Adrenal gland (tissue), 12 donors: Measurements from ENCODE around the gene MAPKBP1. TPM values are rescaled to one million over a fixed set of nuclear protein-coding genes. Genes with fewer than 3 reads are reported as not detected.

Experiments
- DNase-seq, 7 donors: peaks; one replicate each; pipeline ENCODE4 v3.0.0-alpha.2; 2019 to 2020
- H3K27ac ChIP-seq, 5 donors: fragments of 200-600 bp; sonication (generic) in 4 of 5; 1 replicate in 3 of 5; 2 replicates in 2 of 5; pipeline versions ENCODE4 v1.5.1 to v1.8.0; 2016 to 2020; ENCODE audit warnings: mild to moderate bottlenecking in 1 of 5
- H3K27me3 ChIP-seq: fragments of 200-600 bp; 2 replicates; pipeline ENCODE4 v1.8.0; 2021
- H3K36me3 ChIP-seq, 2 donors: fragments of 200-600 bp; replicated peaks in 1 of 2; 1 replicate in 1 of 2; 2 replicates in 1 of 2; pipeline versions ENCODE4 v1.5.1 to v1.8.0; 2018 to 2022
- H3K4me1 ChIP-seq, 2 donors: fragments of 200-600 bp; replicated peaks in 1 of 2; 1 replicate in 1 of 2; 2 replicates in 1 of 2; pipeline versions ENCODE4 v1.5.1 to v1.8.0; 2018 to 2021
- H3K4me3 ChIP-seq, 4 donors: fragments of 200-600 bp; sonication (generic) in 3 of 4; one replicate each; pipeline ENCODE4 v1.5.1; 2016 to 2018
- H3K9me3 ChIP-seq, 3 donors: fragments of 200-600 bp; sonication (generic) in 1 of 3; replicated peaks in 1 of 3; 1 replicate in 2 of 3; 2 replicates in 1 of 3; pipeline versions ENCODE4 v1.5.1 to v1.8.0; 2016 to 2021
- POLR2A ChIP-seq, 2 donors: fragments of 450-650 bp; IDR thresholded peaks; one replicate each; pipeline ENCODE4 v1.6.1; 2017; ENCODE audit warnings: antibody characterized with exemption in 2 of 2, mild to moderate bottlenecking in 2 of 2, moderate library complexity in 1 of 2
- WGBS, 4 donors: extraction: QIAGEN DNeasy Blood & Tissue Kit in 2 of 4; methylation state at CpG; one replicate each; pipeline versions ENCODE4 v1.1.5 to v1.1.7; 2013 to 2017; 5-methylcytosine and 5-hydroxymethylcytosine counted together
- intact Hi-C, 2 donors: fragments of 100-400 bp; cut with DNase I; formaldehyde crosslinking; loops; one replicate each; pipeline versions ENCODE4 v1.14.1 to v1.15.0; 2022 to 2023
- polyA plus RNA-seq, 3 donors: library from polyadenylated mRNA; stranded (reverse); fragments of 200-250 nt in 2 of 3; fragments of 350-450 nt in 1 of 3; fragmentation: Illumina TruSeq in 1 of 3; extraction: RNeasy Lipid Tissue Mini Kit (QIAGEN cat#74804) in 1 of 3; gene quantifications; one replicate each; pipeline ENCODE4 v1.2.3, GENCODE V29; 2013 to 2014
- total RNA-seq, 9 donors: library from RNA; depleted of rRNA in 4 of 9; stranded (reverse); fragments of >200 nt in 4 of 9; fragments of 120-200 nt in 1 of 9; fragmentation: NEBNext Ultra II Directional in 1 of 9; extraction: Animal tissue kit (Norgen Biotek cat#: 25700) in 1 of 9; gene quantifications; one replicate each; pipeline versions ENCODE4 v1.1.0 to v1.2.4, GENCODE V29; 2013 to 2023
- TF ChIP-seq, protein P1 (sequence below), 6 experiments: fragments of 450-650 bp in 4 of 6; fragments of 200-600 bp in 2 of 6; sonication (generic) in 1 of 6; IDR thresholded peaks; 1 replicate in 5 of 6; 2 replicates in 1 of 6; pipeline versions ENCODE4 v1.5.1 to v1.8.0; 2016 to 2021; ENCODE audit warnings: antibody characterized with exemption in 6 of 6, mild to moderate bottlenecking in 2 of 6, moderate library complexity in 1 of 6
- donor health status: healthy with polysubstance abuse.
- donor health status: Bipolar disorder and iron deficiency.
- donor health status: DM: yes; HTN: yes; CAD: no.
- donor health status: DM: no; HTN: no; CAD: no.
- donor health status: DM: no; HTN: no; CAD: no.
- donor health status: DM: yes; HTN: yes; CAD: no.

Gene MAPKBP1
- total and polyA plus RNA-seq, 12 donors: 10.1 to 60.7 (median 22.8) TPM

DNA sequence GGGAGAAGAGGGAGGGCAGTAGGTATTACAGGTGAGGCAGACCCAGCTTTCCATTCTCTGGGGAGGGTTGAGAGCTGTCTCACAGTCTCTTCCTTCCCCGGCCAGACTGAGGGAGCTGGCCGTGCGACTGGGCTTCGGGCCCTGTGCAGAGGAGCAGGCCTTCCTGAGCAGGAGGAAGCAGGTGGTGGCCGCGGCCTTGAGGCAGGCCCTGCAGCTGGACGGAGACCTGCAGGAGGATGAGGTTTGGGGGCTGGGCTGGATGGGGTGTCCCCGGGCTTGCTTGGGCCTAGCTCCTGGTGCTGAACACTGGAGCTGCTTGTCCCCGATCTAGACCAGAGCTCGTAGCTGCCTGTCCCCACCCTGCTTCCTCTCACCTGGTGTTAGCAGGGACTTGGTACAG is 69.3 kb downstream of the MAPKBP1 start:
- no peaks in the 10 kb centered on the region for H3K4me1 ChIP-seq
- TF ChIP-seq, protein P1, sequence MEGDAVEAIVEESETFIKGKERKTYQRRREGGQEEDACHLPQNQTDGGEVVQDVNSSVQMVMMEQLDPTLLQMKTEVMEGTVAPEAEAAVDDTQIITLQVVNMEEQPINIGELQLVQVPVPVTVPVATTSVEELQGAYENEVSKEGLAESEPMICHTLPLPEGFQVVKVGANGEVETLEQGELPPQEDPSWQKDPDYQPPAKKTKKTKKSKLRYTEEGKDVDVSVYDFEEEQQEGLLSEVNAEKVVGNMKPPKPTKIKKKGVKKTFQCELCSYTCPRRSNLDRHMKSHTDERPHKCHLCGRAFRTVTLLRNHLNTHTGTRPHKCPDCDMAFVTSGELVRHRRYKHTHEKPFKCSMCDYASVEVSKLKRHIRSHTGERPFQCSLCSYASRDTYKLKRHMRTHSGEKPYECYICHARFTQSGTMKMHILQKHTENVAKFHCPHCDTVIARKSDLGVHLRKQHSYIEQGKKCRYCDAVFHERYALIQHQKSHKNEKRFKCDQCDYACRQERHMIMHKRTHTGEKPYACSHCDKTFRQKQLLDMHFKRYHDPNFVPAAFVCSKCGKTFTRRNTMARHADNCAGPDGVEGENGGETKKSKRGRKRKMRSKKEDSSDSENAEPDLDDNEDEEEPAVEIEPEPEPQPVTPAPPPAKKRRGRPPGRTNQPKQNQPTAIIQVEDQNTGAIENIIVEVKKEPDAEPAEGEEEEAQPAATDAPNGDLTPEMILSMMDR (IDR thresholded peaks at IDR 0.05): no peak
- TF ChIP-seq POLR2A (IDR thresholded peaks at IDR 0.05): no peak
- peaks cover 0 to 29% of the 10 kb centered on the region in 2 donors for H3K36me3 ChIP-seq
- H3K9me3 ChIP-seq: no peaks in the 10 kb centered on the region
- no peak for DNase-seq
- intact Hi-C loops: no loop called here
- WGBS, 4 donors: 80 to 89% (median 85%) methylated on average over 4 to 10 of the region's 10 CpGs
- H3K4me3 ChIP-seq: no peak overlapping the region
- no peaks in the 10 kb centered on the region for H3K27me3 ChIP-seq
- no peak overlapping the region for H3K27ac ChIP-seq

- peaks cover 0 to 29% of the 10 kb centered on the region in 2 donors for H3K36me3 ChIP-seq
- no peak for TF ChIP-seq POLR2A (IDR thresholded peaks at IDR 0.05)
- TF ChIP-seq, protein P1 (IDR thresholded peaks at IDR 0.05): no peak
These were observed 70.5 kb downstream of the MAPKBP1 start for GRCh38 chr15:41844814-41845213.

DNA sequence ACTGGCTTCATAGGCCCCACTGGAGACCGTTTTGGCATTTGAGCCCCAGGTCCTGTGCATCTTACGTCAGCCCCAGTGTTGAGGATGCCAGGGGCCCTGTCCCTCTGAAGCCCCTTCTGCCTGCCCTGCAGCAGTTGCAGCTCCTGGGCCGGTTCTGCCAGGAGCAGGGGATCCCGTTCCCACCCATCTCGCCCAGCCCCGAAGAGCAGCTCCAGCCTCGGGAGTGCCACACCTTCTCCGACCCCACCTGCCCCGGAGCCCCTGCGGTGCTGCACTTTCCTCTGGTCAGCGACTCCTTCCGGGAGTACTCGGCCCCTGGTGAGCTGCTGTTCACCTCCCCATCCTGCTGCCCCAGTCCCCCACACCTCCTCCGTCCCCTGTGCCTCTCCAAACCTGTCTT is 72.9 kb downstream of the MAPKBP1 start:
- no peak overlapping the region for H3K4me3 ChIP-seq
- H3K27me3 ChIP-seq: no peaks in the 10 kb centered on the region
- H3K36me3 ChIP-seq: peaks cover 0 to 29% of the 10 kb centered on the region in 2 donors
- no peak for TF ChIP-seq POLR2A (IDR thresholded peaks at IDR 0.05)
- TF ChIP-seq, protein P1 (IDR thresholded peaks at IDR 0.05): no peak
- no peaks in the 10 kb centered on the region for H3K4me1 ChIP-seq
- WGBS, 4 donors: 90 to 97% (median 93%) methylated on average over 6 to 14 of the region's 14 CpGs
- no peak overlapping the region for H3K27ac ChIP-seq
- DNase-seq: no peak
- intact Hi-C loops: no loop called here
- no peaks in the 10 kb centered on the region for H3K9me3 ChIP-seq

More at GRCh38 chr15:41844814-41845213, 70.5 kb downstream of the MAPKBP1 start:
- H3K9me3 ChIP-seq: no peaks in the 10 kb centered on the region
- WGBS, 4 donors: 84 to 100% (median 96%) methylated on average over 2 to 12 of the region's 12 CpGs
- intact Hi-C loops: no loop called here
- no peaks in the 10 kb centered on the region for H3K4me1 ChIP-seq
- no peak overlapping the region for H3K4me3 ChIP-seq
- DNase-seq: no peak
- no peak overlapping the region for H3K27ac ChIP-seq
- no peaks in the 10 kb centered on the region for H3K27me3 ChIP-seq

DNA sequence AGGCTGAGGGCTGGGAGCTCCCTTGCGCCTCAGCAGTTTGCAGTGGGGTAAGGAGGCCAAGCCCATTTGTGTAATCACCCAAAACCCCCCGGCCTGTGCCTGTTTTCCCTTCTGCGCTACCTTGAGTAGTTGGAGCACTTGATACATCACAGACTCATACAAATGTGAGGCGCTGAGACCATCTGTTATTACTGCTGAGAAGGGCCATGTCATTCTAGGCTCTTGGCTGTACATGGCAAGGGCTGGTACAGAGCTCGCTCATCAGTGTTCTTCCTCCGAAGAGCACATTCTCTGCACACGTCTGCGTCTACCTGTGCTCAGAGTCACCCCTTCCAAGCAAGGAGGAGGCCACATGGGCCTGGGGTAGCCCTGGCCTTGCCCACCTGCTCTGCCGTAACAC is 73.7 kb downstream of the MAPKBP1 start:
- H3K36me3 ChIP-seq: peaks cover 0 to 29% of the 10 kb centered on the region in 2 donors
- no peak overlapping the region for H3K27ac ChIP-seq
- no peaks in the 10 kb centered on the region for H3K4me1 ChIP-seq
- DNase-seq: no peak
- TF ChIP-seq POLR2A (IDR thresholded peaks at IDR 0.05): no peak
- TF ChIP-seq, protein P1 (IDR thresholded peaks at IDR 0.05): no peak
- H3K27me3 ChIP-seq: no peaks in the 10 kb centered on the region
- H3K9me3 ChIP-seq: no peaks in the 10 kb centered on the region
- intact Hi-C loops: no loop called here
- 95 to 96% (median 95%) methylated on average over 8 to 9 of the region's 9 CpGs for WGBS, 4 donors
- no peak overlapping the region for H3K4me3 ChIP-seq
